Colonic mucosa (tissue), 4 donors: ENCODE measurements around the gene UVSSA. TPM values are rescaled to one million over a fixed set of nuclear protein-coding genes. Genes with fewer than 3 reads are reported as not detected.

Experiments
- DNase-seq: peaks from one replicate; pipeline ENCODE4 v3.0.0-alpha.2; 2020
- H3K27ac ChIP-seq: fragments of 200-600 bp; one replicate; pipeline ENCODE4 v1.8.0; 2021
- H3K27me3 ChIP-seq: fragments of 200-600 bp; one replicate; pipeline ENCODE4 v1.8.0; 2021
- H3K36me3 ChIP-seq: fragments of 200-600 bp; one replicate; pipeline ENCODE4 v1.8.0; 2021
- H3K4me1 ChIP-seq: fragments of 200-600 bp; one replicate; pipeline ENCODE4 v1.8.0; 2021; ENCODE audit warnings: mild to moderate bottlenecking
- H3K4me3 ChIP-seq: fragments of 200-600 bp; one replicate; pipeline ENCODE4 v1.8.0; 2021
- H3K9ac ChIP-seq, 2 donors: one replicate each; pipeline ENCODE4 v1.7.0; 2013; ENCODE audit warnings: control low read depth in 2 of 2, low read depth in 2 of 2, low read length in 2 of 2
- H3K9me3 ChIP-seq: fragments of 200-600 bp; one replicate; pipeline ENCODE4 v1.8.0; 2021
- CTCF ChIP-seq: fragments of 200-600 bp; IDR thresholded peaks from one replicate; pipeline ENCODE4 v1.8.0; 2022; ENCODE audit warnings: antibody characterized with exemption, mild to moderate bottlenecking
- intact Hi-C: fragments of 100-400 bp; cut with DNase I; formaldehyde crosslinking; loops from one replicate; pipeline ENCODE4 v1.14.1; 2022
- total RNA-seq, 2 donors: library from RNA; stranded (reverse); fragmentation: NEBNext Ultra II Directional in 1 of 2; extraction: Animal tissue kit (Norgen Biotek cat#: 25700) in 1 of 2; gene quantifications; one replicate each; pipeline ENCODE4 v1.2.1, GENCODE V29; 2021
- donor health status: healthy.
- donor health status: DM: no; HTN: no; CAD: no.
- donor health status: DM: no; HTN: no; CAD: no.

Gene UVSSA
- total RNA-seq, 2 donors from 2014 or later: 16.7 to 55.7 TPM

- H3K36me3 ChIP-seq: no peaks in the 10 kb centered on the region
- H3K27me3 ChIP-seq: no peaks in the 10 kb centered on the region
- no peak overlapping the region for H3K27ac ChIP-seq
- no peak overlapping the region for H3K4me3 ChIP-seq
- no peaks in the 10 kb centered on the region for H3K9me3 ChIP-seq
- no peak for DNase-seq
- no peaks in the 10 kb centered on the region for H3K4me1 ChIP-seq
- H3K9ac ChIP-seq: no peak overlapping the region
- TF ChIP-seq CTCF: no peak
- intact Hi-C loops: loop anchor here (5.0 to 10.0 kb wide), 2 partner anchors 267 to 365 kb away; partner anchors contain the start of genes TACC3 and TMEM129
Measured at GRCh38 chr4:1359976-1360375, 13.0 kb downstream of the UVSSA start.

- no peak for DNase-seq
- no peaks in the 10 kb centered on the region for H3K27me3 ChIP-seq
- no peaks in the 10 kb centered on the region for H3K4me1 ChIP-seq
- H3K27ac ChIP-seq: no peak overlapping the region
- H3K36me3 ChIP-seq: no peaks in the 10 kb centered on the region
- TF ChIP-seq CTCF: no peak
- no peak overlapping the region for H3K4me3 ChIP-seq
- no peak overlapping the region for H3K9ac ChIP-seq
- intact Hi-C loops: no loop called here
- H3K9me3 ChIP-seq: no peaks in the 10 kb centered on the region
Measured at GRCh38 chr4:1360423-1361283, 13.6 kb downstream of the UVSSA start.

GRCh38 chr4:1361431-1361830, 14.4 kb downstream of the UVSSA start:
- Histone ChIP-seq H3K9me3 (no peaks in the 10 kb centered on the region), H3K36me3 (no peaks in the 10 kb centered on the region), H3K27me3 (no peaks in the 10 kb centered on the region), H3K4me3 (no peak overlapping the region), H3K27ac (no peak overlapping the region), H3K4me1 (no peaks in the 10 kb centered on the region), H3K9ac (no peak overlapping the region)
- no peak for DNase-seq
- TF ChIP-seq CTCF: no peak
- intact Hi-C loops: no loop called here

- H3K27me3 ChIP-seq: no peaks in the 10 kb centered on the region
- H3K4me1 ChIP-seq: no peaks in the 10 kb centered on the region
- DNase-seq: no peak
- no peak overlapping the region for H3K9ac ChIP-seq
- H3K4me3 ChIP-seq: no peak overlapping the region
- intact Hi-C loops: no loop called here
- H3K36me3 ChIP-seq: no peaks in the 10 kb centered on the region
- H3K27ac ChIP-seq: no peak overlapping the region
- TF ChIP-seq CTCF: no peak
- H3K9me3 ChIP-seq: no peaks in the 10 kb centered on the region
Measured at GRCh38 chr4:1362046-1362445, 15.0 kb downstream of the UVSSA start.

GRCh38 chr4:1362521-1362920, 15.5 kb downstream of the UVSSA start:
- no peaks in the 10 kb centered on the region for H3K4me1 ChIP-seq
- TF ChIP-seq CTCF: no peak
- intact Hi-C loops: no loop called here

More at GRCh38 chr4:1362521-1362920, 15.5 kb downstream of the UVSSA start:
- H3K4me3 ChIP-seq: no peak overlapping the region
- H3K9ac ChIP-seq: no peak overlapping the region
- no peak for DNase-seq
- H3K27ac ChIP-seq: no peak overlapping the region
- H3K36me3 ChIP-seq: no peaks in the 10 kb centered on the region
- no peaks in the 10 kb centered on the region for H3K27me3 ChIP-seq
- H3K9me3 ChIP-seq: no peaks in the 10 kb centered on the region
